ENCODE data around the gene MPZL1.

MPZL1 gene

DNA sequence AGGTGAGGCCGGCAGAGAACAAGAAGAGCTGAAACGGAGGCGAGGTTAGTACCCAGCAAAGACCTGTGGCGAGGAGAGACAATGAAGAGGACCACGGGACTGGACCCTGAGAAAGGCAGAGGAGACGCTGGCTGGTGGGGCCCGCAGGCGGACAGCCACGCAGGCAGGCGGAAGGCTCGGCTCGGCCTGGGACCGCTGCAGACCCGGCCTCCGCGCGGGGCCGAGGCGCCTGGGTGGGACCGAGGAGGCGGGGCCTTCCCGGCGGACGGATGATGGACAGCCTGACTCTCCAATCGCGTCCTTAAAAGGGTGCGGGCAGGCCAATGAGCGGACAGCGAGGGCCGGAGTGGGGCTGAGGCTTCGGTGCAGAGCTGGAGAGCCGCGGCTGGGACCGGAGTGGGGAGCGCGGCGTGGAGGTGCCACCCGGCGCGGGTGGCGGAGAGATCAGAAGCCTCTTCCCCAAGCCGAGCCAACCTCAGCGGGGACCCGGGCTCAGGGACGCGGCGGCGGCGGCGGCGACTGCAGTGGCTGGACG lies at the start of gene MPZL1:
TSS of gene MPZL1 (plus strand) at position 366 of the 535 bp plus-strand sequence. CDS start 170 bp downstream, outside the sequence.
- DNase-seq: peak; percentile 96 to 97

DNA sequence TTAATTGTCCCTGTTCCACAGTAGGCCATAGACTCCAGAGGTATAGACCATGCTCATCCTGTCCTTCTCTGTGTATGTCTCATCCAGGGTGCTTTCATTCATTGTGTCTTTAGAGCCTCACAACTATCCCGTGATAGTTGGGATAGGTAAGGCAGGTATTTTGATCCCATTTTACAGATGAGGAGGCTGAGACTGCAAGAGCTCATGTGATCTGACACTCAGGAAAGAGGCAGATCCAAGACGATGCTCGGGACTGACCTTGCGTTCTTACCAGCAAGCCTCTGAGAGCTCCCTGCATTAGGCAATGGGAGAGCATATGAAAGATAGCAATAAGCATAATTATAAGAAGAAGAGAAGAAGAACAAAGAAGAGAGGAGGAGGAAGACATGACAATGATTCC lies 49.0 kb upstream of the MPZL1 start:
- no peak for DNase-seq

DNA sequence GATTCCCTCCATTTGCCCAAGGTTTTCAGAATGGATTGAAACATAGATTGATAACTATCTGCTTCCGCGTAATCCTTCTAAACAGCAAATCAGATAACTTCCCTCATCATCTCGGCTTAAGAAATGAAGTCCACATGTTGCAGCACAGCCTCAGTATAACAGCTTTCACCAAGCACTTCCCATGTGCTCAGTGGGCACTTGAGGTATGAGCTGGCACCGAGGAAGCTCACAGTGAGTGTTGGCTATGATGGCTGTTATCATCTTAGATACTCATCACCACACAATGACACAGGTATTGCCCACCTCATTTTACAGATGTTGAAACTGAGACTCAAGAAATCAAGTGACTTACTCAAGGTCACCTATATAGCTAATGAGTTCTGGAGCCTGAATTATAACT lies 48.5 kb upstream of the MPZL1 start:
- no peak for DNase-seq

DNA sequence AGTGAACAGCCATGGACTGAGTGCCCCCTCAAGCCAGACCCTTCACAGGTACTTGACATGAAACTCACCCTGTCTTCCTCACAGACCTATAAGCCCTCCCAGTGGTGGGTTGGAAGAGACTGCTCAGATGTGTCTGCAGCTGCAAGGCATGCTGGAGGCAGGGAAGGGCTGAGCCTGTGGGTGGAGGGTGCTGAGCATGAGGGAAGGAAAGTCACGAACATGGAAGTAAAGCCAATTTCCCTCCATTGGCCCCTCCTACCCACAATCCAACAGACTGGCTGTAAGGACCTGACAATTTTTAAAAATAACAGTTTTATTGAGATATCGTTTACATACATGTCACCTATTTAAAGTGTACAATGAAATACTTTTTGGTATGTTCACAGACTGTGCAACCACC lies 47.6 kb upstream of the MPZL1 start:
- DNase-seq: no peak

DNA sequence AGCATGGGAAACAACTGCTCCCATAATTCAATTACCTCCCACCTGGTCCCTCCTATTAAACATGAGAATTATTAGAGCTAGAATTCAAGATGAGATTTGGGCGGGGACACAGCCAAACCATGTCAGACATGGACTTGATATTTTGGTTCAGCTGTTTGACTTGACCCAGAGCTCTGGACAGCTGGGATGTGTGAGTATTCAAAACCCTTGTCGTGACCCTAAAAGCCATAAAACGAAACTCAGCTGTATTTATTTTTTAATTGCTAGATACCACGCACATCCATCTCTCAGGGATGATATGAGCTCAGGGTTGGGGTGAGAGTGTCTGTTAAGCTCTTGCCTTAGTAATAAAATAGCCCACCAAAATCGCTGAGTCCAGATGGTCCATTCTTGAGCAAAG lies 46.3 kb upstream of the MPZL1 start:
- DNase-seq: no peak

DNA sequence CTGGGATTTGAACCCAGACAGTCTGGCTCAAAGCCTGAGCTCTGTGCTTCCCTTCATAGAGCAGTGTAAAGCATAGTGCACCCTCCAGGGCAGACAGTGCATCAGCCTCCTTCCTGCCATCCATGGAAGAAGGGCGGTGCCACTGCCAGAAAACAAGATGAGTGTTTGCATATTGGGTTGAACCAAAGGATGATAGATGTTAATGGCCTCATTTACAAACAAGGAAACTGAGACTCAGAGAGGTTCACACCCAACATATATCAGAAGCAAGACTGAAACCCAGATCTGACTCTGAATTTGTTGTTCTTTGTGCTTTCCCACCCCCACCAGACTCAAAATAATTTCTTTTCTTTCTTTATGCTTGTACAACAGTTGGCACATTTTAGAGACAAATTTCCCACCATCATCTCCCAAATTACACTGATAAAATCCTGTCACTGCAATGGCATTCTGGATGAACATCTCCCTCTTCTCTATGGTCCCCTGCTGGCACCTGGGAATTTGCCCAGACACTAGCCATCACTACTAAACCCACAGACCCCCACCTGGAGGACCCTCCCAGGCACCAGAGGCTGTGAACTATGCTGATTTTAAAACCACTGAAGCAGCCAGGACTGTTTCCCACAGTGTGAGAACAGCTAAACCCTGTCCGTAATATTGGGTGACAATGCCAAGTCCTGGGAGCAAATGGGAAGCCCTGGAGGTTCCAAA lies 45.4 kb upstream of the MPZL1 start:
- DNase-seq: peak in 1 of 2 experiments; percentile 12

DNA sequence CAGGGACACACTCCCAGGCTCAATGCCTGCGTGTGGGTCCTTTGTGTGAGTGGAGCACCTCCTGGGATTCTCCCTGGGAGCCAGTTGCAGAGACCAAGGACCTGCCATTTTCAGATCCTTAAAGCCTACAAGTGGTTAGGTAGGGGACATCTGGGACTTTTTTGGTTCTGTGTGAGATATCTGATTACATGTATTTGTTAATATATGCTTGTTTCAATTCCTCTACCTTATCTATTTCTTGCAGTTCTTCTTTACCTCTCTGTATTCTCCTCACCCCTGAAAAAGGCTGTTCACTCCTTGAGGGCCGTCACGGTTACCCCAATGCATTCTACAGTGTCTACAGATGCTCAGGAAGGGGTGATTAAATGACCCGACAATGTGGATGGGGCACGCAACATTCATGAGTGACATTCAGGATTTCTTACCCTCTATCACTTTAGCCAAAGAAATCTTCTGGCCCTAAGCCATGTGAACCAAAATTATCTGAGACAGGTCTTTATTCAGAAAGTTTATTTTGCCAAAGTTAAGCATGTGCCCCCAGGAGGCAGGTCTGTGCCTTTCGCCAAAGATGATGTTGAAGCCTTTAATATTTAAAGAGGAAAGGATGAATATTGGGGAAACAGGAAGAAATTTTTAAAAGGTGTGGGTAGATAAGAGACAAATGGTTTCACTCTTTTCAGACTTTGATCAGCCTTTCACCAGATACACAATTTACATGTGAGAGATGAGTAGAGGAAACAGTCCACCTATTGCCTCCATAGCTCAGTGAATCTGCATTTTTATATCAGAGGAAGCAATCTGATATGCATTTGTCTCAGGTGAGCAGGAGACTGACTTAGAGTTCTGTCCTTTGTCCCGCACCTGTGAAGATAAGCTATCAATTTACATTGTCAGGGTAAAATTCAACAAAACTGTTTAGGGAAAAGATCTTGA lies 44.6 kb upstream of the MPZL1 start:
- DNase-seq: no peak

DNA sequence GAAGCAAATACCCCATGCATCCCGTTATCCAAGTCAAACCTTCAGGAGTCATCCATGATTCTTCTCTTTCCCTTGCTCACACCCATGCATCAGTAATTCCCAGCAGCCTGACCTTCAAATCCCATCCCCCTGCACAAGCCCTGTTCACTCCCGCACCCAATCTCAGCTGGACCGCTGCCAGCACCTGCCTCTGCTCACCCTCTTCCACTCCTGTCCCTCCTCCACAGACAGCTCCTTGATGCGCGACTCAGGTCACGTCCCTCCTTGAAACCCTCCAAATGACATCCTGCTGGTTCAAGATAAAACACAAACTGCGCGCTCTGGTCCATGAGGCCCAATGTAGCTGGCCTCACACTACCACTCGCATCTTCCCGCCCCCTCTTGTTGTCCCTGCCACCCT lies 43.4 kb upstream of the MPZL1 start:
- DNase-seq: no peak

DNA sequence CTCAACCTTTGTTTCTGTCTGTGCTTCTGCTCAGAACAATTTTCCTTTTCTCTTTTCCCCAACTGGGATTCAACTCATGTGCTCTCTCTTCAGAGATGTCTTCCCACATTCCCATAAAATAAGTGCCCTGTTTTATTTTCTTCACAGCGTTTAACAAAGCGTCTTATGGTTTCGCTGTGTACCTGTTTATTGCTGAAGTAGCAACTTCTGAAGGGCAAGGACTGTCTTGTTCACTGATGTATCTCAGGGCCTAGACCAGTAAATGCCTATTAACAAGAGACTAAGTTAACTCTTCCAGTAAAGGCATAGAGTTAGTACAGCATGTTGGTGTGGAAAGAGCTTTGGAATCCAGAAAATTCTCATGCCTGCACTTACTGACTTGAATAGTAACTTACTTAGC lies 42.9 kb upstream of the MPZL1 start:
- DNase-seq: no peak

DNA sequence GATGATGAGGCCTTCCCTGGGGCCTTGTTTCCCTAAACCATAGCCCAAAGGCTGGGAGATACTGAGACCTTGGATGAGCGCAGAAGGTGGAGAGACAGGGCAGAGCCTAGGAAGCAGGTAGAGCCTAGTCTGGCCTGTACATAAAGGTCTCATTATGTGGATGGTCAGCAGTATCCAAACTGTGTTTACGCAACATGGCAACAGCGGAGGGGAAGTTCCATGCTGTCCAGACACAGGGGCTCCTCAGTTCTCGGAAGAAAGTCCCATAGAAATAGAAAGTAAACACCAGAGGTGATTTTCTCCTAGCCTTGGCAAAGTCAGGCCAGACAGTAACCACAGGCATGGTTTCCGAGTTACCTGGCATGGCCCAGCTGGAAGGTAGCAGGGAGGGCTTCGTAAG lies 42.1 kb upstream of the MPZL1 start:
- DNase-seq: no peak

DNA sequence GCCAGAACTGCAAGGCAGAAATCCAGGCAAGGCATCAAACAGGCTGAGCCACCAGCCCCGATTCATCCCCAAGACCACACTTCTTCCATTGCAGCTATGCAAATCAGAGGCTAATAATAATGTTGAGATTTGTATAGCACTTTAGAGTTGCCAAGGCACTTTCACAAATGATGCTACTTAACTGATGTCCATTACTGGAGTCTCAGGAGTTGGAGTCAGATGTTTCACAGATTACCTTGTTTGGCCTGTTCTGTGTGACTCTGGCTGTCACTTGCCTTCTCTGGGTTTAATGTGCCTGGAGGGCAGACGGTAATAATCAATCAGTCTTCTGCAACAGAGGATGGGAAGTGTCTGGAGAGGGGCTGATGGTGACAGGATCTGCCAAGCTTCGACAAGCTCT lies 40.8 kb upstream of the MPZL1 start:
- no peak for DNase-seq

DNA sequence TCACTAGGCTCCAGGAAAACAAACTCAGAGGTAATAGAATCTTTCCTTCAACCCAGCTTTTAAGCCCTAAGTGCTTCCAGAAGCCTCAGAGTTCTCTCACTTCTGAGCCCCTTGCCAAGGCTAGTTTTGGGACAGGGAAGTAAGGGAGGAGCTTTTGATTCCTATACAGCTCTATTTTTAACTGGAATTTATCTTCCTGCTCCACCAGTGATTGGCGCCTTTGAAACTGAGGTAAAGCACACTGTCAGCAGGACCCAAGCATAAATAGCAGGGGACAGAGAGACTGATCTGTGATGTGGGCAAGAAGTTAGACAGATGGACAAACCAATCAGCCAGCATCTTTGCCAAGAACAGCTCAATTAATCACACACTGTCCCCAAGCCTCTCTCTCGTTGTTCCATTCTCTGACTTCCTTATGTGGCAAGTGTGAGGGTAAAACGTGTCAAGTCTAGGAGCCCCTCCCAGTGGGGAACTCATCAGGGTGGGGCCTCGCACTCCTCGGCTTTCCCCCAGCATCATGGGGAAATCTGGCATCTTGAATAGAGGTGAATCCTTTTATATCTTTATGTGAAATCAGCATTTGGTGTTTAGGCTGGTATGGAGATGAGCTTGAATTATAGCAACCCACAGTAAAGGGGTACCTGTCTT lies 40.2 kb upstream of the MPZL1 start:
- DNase-seq: no peak

DNA sequence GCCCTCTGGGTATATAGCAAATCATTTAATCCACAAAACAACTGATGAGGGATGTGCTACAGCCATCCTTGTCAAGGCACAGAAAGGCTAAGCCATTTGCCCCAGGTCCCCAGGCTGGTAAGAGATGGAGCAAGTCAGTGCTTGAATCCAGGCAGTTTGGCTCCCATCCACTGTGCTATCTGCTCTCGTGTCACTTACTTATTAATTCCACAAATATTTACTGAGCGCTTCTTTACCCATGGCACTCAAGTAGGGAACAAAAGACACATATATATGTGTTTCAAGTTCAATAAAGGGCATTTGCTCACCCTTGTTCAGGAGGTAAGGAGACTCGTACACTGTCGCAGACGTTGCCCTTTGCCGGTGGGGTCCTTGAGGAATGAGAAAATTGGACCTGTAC lies 38.6 kb upstream of the MPZL1 start:
- DNase-seq: no peak

DNA sequence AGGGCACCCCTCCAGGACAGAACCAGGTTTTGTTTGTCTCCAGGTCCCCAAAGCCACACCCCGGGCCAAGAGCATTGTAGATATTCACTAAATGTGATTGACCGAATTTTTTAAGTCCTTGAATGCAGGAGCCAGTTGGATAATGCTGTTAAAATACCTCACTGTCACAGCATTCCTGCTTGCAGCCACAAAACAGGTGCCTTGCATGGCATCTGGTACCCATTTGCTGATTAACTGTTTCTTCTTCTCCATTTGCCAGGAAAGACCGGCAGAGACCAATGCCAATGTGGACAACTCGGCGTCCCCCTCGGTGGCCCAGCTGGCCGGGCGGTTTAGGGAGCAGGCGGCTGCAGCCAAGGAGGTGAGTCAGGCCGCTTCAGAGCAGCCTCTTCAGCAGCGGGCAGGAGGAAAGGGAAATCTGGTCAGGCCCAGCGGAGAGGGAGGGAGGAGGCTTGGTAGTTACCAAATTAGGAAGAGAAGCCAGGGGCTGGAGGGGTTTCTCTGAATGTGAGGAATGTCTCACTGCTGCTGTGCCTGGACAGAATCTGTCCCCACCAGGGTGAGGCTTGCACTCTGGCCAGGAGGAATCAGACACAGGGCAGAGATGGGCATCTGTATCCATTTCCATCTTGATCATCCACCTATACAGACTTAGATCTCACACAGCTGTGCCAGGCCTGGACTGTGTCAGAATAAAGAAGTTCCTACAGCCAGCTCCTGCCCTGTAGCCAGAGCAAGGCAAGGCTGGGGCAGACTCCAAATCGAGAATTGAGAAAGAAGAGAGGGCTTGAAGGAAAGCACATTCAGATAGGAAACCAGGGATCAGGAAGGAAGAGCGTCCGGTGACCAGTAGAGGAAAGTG lies 37.9 kb upstream of the MPZL1 start:
- DNase-seq: no peak

DNA sequence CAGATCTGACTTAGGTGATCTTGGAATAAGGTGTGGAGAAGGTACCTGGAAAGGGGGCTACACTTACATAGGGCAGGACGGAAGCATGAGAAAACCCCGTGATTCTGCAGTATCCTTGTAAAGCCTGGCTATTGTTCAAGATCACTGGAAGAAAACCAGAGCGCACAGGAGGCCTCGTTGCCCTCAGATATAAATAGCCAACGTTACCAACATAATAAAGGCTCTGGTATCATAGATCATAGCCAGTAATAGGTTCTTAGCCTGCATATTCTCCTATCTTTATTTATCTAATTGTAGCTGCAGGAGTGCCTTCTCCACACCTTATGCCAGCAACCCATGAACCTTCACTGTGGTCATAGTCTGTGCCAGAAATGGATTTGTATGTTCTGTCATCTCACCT lies 35.9 kb upstream of the MPZL1 start:
- no peak for DNase-seq

DNA sequence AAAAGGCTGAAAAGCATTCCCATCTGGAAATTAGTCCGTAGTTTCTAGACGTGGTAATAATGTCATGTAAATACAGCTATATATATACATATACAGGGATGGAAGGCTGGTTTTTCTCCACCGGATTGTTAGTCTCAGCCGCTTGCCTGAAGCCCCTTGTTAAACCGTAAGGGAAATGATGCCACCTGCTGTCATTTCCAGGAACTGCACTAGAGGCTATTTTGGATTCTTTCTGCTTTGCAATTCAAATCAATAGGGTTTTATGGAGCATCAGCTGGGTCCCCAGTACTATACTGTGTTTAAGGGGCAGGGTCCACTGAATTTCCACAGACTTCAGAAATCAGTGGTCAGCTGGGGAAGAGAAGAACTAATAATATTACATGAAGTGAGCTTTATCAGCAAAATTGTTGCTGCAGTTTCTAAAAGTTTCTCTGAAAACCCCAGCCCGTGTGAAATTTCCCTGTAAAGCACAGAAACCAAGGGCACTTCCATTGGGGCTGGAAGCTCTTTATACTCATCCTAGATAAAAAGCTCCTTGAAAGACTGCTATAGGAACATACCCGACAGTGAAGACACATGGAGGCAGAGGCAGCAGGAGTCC lies 33.8 kb upstream of the MPZL1 start:
- DNase-seq: peak; percentile 87 to 90

DNA sequence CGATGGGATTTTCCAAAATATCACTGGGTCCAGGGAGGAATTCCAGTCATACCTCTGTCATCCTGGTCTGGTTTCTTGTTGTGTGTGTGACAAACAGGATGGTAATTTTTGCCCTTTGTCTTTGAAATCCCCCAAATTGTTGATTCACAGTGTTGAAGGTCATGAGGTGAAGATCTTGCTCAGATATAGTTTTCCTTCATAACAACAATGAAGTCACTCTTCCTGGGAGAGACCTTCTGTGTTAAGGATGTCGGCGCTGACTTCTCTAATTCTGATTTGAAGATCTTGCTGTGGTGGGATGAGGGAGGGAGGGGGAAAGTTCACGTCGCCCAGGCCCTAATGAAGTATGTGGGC lies 32.2 kb upstream of the MPZL1 start:
- no peak for DNase-seq

DNA sequence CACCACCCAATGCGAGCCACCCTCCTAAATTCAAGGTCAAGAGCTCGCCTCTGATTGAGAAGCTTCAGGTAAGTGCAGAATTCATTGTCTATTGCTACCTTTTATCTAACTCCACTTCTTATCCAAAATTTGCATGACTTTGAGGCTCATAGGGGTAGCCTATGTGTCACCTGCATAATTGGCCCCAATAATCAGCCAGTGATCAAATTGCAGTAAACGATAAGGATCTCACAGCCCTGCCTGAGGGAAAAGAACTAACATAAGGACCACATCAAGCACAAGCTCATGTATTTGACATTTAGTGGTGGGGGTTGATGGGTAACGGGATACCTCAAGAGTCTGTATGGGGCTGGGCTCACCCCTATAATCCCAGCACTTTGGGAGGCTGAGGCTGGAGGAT lies 31.7 kb upstream of the MPZL1 start:
- no peak for DNase-seq

DNA sequence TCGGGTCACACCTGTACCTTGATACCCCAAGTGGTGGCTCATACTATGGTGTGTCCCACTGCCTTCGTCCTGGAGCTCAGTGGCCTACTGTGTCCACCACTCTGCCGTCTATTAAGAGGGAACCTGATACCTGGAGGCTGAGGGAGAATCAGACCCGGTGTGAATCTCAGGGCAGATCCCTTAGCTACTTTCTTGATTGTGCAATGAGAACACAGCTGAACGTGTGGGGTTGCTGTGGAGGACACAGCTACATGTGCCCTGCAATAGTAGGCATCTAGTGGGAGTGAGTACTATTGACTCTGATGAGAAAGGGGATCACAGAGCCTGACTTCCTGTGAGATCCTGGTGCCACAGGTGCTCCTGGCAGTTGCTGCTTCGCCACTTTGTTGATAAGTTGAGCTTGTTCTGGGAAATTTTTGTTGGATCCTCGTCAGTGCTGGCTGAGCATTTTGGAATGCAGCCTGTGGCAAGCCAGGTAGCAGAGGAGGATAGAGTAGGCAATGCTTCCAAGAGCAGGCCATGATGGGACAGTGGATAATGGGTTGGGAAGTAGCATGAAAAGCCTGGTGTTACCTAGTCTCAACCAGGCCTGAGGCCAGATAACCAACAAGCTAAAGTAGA lies 28.2 kb upstream of the MPZL1 start:
- DNase-seq: no peak

DNA sequence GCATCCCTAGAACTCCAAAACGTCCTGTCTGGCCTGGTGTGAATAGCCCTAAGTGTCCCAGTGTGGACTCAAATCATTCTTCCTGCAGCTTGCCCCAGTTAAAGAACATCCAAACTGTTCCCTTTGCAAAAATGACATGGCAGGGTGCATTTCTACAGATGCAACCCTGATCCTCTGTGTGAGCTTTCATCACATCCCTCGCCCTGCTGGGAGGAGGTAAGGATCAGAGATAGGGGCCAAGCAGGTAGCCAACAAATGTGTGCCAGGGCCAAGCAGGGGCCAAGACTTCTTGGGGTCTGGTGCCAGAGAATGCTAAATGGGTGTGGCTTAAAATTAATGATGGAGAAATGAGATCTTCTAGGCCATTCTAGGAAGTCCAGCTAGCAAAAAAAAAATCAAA lies 27.1 kb upstream of the MPZL1 start:
- DNase-seq: no peak

DNA sequence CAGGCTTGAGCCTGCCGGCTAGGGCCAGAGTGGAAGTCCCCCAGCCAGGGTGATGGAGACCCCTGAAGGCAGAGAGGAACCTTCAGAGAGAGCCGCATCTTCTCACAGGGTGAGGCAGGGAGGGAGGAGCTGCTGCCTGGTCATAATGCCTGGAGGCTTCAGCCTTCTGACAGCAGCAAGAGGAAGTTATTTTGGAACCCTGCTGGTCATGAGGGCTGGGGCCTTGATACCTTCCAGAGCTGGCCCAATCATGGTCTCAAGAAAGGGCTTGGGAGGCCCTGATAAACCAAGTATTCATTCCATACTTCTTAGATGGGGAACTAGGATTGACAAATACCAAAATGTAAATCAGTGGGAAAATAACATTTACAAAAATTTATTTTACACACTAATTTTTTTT lies 26.6 kb upstream of the MPZL1 start:
- no peak for DNase-seq
